Pons (tissue), 1 donor: Measurements from ENCODE around the gene GPR18.

Experiments used
- DNase-seq: peaks from one replicate; pipeline ENCODE4 v3.0.0-alpha.2; 2016; ENCODE audit warnings: low spot score

The GPR18 gene, protein sequence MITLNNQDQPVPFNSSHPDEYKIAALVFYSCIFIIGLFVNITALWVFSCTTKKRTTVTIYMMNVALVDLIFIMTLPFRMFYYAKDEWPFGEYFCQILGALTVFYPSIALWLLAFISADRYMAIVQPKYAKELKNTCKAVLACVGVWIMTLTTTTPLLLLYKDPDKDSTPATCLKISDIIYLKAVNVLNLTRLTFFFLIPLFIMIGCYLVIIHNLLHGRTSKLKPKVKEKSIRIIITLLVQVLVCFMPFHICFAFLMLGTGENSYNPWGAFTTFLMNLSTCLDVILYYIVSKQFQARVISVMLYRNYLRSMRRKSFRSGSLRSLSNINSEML

DNA sequence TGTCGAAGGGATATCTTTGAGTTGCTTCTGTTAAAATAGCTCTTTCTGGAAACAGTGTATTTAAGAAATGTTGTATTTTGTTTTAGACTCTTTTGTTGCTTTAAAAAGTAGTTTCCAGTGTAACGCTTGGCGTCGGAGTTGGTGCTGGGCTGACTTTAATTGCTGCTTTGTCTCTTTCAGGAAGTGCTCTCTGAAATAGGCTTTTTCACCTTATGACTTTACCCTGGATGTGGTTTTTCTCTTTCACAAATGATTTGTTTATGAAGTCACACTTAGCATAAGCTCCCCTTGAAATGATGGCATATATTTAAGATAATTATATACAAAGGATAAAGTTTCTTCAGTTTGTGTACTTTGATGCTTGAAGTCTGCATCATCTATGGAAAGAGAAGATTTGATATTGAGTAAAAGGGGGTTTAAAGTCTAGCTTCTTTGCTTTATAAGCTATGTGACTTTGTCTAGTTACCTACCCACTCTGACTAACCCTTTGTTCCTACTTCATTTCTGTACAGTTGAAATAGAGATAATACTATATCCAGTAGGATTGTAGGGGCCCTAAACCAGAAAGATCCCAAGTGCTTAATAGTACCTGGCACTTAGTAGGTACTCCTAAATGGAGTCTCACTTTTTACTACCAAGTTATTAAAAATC is at the start of gene GPR18:
Gene GPR18, minus strand, starts transcription at position 170 of the 651 bp plus-strand sequence. CDS start 2,507 bp downstream, outside the sequence.
- no peak for DNase-seq

DNA sequence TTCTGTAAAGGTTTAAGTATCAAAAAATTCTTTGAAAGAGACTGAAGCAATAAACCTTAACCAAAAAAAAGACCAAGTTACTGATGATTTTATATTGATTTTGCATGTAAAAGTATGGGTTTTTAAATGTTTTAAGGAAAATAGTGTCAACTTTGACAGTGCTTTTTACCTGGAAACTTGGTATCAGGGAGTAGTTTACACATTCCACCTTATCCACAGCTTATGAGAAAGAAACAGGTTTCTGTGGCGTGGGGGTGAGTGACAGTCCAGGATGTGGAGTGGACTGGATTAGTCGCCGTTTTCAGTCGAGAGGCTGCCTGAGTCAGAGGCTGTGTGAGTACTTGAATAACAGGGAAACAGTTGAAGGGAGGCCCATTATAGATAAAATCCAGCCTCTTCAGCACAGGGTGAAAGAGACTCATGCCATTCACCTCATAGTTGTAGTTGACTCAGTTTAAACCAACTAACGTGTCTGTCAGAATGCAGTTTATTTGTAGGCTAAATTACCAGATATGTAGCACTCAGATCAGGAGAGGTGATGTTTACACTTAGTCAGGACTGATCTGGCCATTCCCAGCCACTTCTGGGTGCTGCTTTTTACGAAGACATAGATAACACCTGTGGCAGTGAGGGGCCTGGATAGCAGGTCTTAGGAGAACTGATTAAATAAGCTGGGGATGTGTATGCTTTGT is 49.6 kb upstream of the GPR18 start:
- DNase-seq, result no peak

DNA sequence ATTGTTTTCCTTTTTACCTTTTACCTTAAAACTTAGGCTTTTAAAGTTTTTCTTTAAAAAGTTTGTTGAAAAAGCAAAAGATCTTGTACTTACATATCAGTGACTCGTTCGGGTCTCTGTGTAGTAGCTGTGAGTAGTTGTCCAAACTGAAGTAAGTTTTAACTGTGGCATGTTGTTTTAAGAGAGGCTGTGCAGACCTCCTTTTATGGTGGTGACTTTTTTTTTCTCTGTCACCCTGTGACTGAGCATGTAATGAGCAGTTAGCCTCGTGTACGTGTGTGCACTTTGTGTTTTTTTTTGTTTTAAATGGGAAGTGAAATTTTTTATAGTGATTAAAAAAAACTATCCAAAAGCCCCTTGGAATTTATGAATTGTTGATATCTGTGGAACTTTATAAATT is 49.1 kb upstream of the GPR18 start, which contains the start of gene GPR183:
Gene GPR183, minus strand, starts transcription at position 153 of the 400 bp plus-strand sequence. CDS start 11,254 bp downstream, outside the sequence.
- peak; percentile 79 for DNase-seq

DNA sequence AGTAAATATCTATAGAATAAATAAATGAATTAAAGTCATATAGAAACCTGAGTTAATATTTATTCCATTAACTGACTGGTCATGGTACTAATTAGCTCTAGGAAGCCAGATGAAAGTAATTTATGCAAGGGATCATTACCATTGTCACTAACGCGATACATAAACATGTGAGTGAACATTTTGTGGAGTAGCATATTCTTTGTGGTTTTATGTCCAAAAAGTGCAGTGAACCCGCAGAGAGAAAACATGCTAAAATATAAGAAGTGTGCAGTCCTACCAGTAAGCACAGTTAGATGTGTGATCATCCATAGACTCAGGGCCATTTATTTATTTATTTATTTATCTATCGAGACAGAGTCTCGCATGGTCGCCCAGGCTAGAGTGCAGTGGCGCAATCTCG is 47.4 kb upstream of the GPR18 start:
- no peak for DNase-seq

DNA sequence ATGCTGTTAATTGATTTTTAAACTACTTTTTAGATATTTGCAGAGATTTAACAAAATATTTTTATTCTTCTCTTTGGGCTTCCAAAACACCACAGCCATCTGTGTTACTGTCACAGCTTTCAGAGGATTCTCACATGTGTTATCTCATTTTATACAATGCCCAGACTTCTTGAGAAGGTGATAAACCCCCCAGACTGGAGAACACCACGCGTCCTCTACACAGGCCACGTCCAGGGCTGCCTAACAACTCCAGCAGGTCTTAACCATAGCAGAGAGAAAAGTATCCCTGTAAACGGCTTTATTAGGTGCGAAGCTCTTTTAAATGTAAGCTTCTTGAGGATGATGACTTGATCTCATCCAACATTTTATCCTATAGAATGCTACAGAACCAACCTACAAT is 47.0 kb upstream of the GPR18 start:
- no peak for DNase-seq

DNA sequence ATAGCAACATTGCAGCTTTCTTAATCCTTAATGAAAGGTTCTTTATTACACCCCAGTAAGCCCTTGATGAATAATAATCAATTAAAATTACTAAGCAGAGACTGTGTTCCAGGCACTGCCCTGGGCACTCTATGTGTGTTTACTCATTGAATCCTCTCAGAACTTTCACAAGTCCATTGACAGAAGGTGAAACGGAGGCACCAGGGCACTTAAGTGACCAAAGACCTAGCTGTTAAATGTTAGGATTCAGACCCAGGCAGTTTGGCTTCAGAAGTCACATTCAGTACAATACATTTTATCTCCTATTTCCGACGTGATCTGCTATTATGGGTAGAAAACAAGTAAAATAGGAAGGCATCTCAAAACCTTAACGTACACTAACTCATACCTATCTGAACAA is 46.4 kb upstream of the GPR18 start:
- no peak for DNase-seq

DNA sequence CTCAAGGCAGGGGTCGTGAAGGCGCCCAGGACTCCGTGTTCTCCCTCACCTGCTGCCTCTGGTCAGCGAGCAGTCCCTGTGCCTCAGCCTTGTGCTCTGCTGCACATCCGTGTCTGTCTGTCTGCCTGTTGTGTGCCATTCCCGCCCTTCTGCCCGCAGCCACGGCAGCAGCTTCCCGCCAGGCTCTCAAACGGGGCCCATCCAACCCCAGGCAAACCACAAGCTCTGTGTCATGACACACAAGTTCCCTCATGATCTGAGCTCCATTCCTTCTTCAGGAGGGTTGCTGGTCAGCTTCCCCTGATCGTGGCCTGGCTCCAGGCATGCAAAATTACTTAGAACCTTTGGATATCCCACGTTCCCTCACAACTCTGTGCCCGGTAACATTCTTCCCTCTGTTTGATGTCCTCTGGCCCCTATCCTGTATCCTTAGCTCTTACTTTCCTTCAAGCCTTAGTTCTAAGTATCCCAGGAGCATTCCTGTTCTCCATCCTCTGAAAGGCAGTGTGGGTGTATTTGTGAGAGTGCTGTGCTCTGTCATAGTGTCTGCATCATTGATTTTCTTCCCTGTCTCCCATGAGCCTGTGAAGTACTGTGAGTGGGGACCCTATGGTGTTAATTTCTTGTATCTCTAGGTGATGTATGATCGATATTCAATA is 45.8 kb upstream of the GPR18 start:
- DNase-seq, result no peak

DNA sequence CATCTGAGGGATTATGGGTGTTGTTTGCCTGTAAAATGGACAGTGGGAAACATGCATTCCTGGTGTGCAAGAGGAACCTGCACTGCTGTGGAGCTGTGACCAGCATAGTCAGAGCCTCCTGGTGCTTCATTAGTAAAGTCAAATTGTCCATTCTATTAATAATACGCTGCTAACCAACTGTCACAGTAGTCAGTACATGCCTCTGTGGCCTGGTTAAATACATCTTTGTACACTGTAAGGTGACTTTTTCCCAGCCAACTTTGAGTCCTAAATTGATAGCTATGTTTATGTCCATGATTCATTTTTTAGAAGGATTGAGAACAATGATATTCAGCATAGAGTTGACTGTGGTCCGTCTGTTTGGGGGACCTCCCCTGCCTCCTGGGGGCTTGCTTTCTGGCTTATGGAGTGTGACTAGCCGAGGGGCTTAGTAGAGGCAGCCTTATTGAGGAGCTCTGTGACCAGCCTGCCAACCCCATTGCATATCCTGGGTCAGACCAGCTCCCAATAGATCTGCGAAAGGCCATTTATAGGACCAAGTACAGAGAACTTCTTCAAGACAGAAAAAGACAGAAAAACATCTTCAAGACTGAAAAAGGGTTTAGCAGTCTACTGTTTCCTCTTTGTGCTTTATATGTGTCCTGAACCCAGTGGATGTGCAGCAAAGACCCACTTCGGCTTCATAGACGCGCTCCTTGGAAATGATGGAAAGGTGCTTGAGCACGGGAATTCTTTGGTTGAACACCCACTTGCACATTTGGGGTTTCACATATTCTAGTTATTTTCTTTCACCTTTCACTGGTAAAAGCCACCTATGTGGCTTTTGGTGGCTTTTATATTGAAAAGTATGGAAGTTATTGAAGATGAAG is 44.7 kb upstream of the GPR18 start:
- no peak for DNase-seq

DNA sequence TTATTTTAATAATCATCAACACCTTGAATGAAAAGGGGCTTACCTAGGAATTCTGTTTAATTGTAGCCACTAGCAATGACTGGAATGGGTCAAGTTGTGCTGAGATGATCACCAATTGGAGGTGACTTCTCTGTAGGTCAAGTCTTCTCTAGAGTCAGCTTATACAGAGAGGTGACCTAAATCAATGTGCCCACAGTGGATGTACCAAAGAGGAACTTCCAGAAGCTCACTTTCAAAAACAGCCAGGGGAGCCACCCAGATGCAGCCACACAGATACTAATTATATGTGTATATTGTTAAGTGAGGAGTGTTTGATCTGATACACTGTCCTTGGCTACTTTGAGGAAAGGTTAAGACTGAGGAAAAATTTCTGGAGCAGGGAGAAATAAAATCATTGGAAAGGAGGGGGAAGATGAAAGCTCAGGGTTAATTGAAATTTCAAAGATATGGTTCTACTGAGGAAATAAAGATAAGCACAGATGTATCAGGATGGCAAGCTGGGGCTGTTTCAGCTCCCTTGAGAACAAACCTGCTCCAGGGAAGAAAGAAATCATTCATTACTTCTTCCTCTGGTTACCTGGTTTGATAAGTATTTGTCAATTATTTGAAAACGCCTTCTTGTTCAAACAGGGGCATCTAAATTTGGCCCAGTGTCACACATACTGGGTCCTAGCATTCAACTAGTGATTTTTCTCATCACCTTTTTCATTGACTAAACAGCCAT is 43.9 kb upstream of the GPR18 start:
- no peak for DNase-seq

DNA sequence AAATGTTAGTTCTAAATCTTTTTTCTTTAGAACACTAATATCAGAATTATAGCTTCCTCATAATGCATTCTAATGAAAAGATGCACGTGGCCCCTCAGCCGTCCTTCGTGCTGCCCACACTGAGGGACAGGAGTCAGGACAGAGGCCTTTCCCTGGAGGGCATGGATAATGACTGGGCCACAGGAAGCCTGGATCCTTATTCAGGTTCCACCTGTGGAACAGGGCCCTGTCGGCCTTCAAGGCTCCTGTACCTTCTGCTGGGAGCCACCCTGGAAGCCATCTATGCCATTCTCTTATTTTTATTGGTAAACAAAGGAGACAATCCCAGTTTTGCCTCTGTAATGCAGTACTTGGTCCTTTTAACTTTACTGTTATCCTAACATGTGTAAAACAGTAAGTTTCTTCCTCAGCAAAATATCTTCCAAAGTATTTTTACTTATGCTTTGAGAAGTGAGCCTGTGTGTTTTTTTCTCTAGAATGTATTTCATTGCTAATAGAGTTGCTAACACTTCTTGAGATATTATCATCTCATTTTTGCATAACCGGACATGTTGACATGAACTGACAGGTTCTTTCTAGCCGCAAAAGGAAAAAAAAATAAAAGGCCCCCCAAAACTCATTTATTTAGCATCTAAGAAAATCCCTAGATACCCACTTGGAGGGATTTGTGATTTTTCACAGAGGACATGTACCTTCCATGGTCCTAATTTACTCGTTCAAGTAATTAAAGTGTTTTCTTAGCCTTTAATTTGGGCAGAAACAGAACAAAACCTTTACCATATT is 43.1 kb upstream of the GPR18 start:
- DNase-seq, result no peak

DNA sequence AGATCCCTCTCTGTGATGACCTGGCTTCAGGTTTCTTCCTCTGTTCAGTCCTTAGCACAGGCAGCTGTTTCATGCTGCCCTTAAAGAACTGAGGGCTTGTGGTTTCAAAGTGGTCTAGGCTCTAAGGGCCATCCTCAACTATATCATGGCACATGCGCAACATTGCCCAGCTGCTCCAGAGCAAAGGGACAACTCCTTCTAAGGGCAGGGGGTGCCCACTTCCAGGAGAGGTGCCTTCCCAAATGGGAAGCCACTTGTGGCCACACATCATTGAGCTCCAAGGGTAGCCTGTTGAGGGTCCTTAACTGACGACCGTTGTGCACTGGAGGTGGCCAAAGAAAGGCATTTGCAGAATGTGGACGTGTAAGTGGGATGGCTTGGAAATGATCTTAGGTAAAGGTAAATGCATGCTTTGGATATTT is 41.8 kb upstream of the GPR18 start:
- no peak for DNase-seq

DNA sequence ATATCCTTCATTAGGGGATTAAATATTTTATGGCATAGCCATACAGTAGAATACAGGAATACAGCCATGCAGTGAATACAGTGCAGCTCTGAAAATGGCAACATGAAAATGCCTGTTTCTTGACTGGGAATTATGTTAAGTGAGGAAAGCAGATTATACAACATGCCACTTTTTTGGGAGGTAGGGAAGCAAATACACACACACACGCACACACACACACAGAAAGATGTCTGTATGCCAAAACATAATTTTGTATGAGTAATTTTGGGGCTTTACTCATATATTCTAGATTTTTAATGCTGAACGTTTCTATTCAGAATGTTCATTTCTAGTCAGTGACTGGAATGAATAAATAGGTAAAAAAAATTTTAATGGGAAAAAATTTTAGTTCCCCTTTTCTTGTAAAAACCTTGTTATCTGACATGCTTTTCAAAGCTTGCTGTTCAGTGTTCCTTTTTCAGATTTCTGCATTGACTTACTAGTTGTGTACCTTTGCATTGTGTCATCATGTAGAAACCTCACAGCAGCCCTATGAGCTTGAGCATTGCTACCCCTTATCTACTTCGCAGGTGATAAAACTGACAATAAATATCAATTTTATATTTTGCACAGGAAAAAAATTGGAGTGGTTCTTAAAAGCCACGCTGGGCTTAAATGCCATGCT is 41.2 kb upstream of the GPR18 start:
- DNase-seq, result no peak

DNA sequence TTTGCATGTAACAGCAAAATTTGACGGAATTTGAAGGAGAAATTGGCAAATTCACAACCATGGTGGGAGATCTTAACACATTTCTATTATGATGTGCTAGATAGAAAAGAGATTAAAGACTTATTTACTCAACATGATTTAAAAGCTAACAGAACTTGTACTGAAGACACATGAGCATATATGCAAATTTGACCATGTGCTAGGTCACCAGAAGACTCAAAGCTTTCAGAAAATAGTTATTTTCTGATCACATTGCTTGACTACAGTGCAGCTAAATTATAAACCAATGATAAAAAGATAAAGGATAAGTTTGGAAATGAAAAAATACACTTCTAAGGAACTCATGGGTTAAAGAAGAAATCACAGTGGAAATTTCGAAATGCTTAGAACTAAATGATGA is 39.9 kb upstream of the GPR18 start:
- no peak for DNase-seq

DNA sequence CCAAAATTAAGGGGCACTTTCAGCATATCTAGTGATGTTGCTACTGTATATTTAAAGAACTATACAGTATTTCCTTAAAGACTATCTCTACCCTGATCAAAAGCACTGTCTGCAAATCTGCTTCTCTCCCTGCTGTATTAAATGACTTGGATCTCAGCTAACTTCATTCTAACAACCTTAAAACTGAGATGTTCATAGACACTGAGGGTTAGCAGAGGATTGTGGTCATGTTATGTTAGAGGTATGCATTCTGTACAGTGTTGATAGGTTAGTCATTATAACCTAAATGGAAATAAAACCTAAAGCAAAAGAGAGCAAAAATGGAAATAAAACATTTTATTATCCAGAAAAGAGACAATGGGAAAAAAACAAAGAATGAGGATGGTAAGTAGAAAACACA is 39.2 kb upstream of the GPR18 start:
- DNase-seq, result no peak

DNA sequence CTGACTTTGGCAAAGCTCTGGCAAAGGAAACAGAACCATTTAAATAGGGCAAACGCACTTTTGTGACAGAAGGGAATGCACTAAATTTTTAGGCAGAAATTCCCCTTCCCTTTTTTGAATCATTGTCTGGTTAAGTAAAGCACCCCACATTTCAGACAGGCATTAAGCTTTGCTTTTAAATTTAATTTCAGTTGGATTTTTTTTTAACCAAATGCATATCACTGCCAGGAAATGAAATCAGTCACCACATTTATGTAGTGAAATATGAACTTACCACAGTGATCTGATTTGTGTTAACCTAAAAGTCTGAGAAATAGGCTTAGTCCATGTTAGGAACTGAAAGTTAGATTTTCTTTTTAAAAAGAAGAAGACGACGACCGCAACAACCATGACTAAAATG is 38.2 kb upstream of the GPR18 start:
- peak; percentile 51 for DNase-seq

DNA sequence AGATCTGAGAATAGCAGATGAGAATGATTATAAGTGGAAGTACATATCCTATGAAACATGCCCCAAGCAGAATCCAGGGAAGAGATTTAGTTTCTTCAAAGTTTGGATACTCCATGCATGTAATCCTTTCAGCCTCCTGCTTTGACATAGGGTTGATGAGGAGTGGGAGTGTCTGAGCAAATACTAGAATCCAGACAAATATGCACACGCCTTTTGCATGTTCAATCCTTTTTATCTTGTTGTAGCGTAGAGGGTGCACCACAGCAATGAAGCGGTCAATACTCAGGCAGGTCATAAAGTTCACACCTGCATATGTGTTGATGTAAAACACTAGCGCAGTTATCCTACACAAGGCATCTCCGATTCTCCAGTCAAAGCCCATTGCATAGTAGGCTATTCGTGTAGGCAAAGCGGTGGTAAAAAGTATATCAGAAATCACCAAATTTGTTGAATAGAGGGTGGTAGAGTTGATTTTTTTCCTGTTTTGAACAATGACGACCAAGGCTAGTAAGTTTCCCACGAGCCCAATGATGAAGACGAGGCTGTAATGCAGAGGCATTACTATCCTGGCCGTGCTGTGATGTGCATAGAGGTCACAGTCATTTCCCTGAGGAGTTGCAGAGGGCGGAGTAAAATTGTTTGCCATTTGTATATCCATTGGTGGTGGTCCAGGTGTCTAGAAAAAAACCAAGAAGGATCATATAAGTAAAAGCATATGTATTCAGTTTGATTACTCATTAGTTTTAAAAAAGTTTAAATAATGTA is 37.5 kb upstream of the GPR18 start:
- DNase-seq, result no peak

DNA sequence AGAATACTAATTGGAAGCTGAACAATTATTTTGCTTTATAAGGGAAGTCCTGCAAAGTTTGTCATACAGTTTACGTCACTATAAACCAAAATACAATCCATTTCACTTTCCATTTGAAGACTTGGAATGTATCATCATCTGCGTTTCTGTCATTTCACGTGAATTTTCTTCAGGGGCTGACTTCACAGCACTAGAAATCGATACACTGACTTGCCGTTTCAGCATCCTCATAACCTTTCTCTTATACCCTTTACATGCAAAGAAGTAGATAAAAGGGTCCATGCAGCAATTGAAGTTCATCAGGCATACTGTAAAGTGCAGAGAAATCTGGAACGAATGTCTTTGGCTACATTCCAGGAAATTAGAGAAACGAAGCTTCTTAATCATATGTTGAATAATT is 36.8 kb upstream of the GPR18 start:
- no peak for DNase-seq

DNA sequence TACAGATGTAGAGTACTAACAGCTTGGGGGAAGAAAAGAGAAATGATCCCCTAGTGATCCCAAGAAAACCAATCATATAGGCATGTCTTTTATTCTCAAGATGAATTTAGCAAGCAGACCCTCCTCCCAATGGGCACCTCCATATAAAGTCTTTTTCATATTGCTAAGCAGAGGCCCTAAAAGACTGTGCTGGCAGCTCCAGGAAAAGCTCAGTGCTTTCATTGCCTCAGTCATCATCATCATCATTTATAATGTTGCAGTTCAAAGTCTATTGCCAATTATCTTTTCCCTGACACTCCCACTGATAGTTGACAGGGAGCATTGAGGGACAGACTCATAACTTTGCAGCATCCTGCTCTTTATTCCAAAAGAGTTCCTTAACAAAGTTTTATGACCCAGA is 36.0 kb upstream of the GPR18 start:
- no peak for DNase-seq

DNA sequence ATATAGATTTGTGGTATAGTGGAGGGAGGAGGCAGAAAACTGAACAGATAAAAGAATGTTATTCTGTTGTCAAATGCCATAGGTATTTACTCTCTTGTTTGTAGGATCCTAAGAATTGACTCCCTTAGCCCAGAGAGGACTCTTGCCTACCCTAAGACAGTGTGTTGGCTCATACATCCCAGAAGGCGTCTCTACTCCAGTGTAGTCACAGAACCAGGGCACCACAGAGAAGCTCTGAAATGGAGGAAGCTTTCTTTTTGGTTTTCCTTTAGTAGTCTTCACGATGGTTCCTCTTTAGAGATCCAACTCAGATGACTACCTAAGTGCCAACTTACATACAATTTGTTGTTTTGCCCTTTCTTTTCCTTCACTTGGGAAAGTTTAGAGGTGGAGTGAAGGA is 35.0 kb upstream of the GPR18 start:
- DNase-seq, result no peak
